Stomach (tissue), 4 donors: ENCODE measurements around the gene VGLL4.

Experiments
- EP300 ChIP-seq: sonication (generic); formaldehyde crosslinking; IDR thresholded peaks from one replicate; pipeline ENCODE4 v1.6.1; 2017; ENCODE audit warnings: antibody characterized with exemption
- POLR2A ChIP-seq, 4 donors: fragments of 450-650 bp; IDR thresholded peaks; one replicate each; pipeline ENCODE4 v1.6.1; 2016; ENCODE audit warnings: antibody characterized with exemption in 4 of 4, control low read depth in 2 of 4, mild to moderate bottlenecking in 1 of 4, moderate library complexity in 1 of 4
- TF ChIP-seq, protein P1 (sequence below), 7 experiments: fragments of 450-650 bp in 4 of 7; fragments of 200-600 bp in 3 of 7; sonication (generic) in 3 of 7; IDR thresholded peaks; one replicate each; pipeline ENCODE4 v1.5.1; 2016 to 2019; ENCODE audit warnings: antibody characterized with exemption in 7 of 7, control low read depth in 2 of 7, mild to moderate bottlenecking in 1 of 7

GRCh38 chr3:11517601-11518000 is 126.1 kb downstream of the VGLL4 start:
- no peak for TF ChIP-seq POLR2A (IDR thresholded peaks at IDR 0.05)
- TF ChIP-seq, protein P1, sequence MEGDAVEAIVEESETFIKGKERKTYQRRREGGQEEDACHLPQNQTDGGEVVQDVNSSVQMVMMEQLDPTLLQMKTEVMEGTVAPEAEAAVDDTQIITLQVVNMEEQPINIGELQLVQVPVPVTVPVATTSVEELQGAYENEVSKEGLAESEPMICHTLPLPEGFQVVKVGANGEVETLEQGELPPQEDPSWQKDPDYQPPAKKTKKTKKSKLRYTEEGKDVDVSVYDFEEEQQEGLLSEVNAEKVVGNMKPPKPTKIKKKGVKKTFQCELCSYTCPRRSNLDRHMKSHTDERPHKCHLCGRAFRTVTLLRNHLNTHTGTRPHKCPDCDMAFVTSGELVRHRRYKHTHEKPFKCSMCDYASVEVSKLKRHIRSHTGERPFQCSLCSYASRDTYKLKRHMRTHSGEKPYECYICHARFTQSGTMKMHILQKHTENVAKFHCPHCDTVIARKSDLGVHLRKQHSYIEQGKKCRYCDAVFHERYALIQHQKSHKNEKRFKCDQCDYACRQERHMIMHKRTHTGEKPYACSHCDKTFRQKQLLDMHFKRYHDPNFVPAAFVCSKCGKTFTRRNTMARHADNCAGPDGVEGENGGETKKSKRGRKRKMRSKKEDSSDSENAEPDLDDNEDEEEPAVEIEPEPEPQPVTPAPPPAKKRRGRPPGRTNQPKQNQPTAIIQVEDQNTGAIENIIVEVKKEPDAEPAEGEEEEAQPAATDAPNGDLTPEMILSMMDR (IDR thresholded peaks at IDR 0.05): no peak
- TF ChIP-seq EP300: no peak
